Kidney (tissue), 14 donors: ENCODE measurements around the gene PXN. TPM values are rescaled to one million over a fixed set of nuclear protein-coding genes. Genes with fewer than 3 reads are reported as not detected.

Experiments used
- DNase-seq, 5 donors: peaks; one replicate each; pipeline ENCODE4 v3.0.0-alpha.2; 2013 to 2020
- FAIRE-seq: peaks from 2 replicates; lab custom pipeline; 2012; peaks lifted over from hg19 to GRCh38; lab: Jason Lieb, UNC
- H3K27ac ChIP-seq, 2 donors: one replicate each; pipeline ENCODE4 v1.7.0; 2013; ENCODE audit warnings: low read depth in 2 of 2, low read length in 2 of 2, inconsistent platforms in 1 of 2
- H3K27me3 ChIP-seq: one replicate; pipeline ENCODE4 v1.7.1; 2013; ENCODE audit warnings: low read length, inconsistent platforms; ENCODE audit not compliant: control insufficient read depth, insufficient read depth
- H3K36me3 ChIP-seq, 3 donors: one replicate each; pipeline versions ENCODE4 v1.7.0 to v1.7.1; 2013; ENCODE audit warnings: low read length in 3 of 3, control low read depth in 1 of 3, inconsistent platforms in 1 of 3; ENCODE audit not compliant: insufficient read depth in 3 of 3, control insufficient read depth in 2 of 3
- H3K4me1 ChIP-seq, 3 donors: one replicate each; pipeline versions ENCODE4 v1.7.0 to v1.7.1; 2013; ENCODE audit warnings: low read length in 3 of 3, inconsistent platforms in 1 of 3, low read depth in 1 of 3; ENCODE audit not compliant: control insufficient read depth in 2 of 3, insufficient read depth in 2 of 3
- H3K4me3 ChIP-seq, 3 donors: one replicate each; pipeline versions ENCODE4 v1.7.0 to v1.8.1; 2013; ENCODE audit warnings: low read length in 3 of 3, control low read depth in 1 of 3, inconsistent platforms in 1 of 3
- H3K9ac ChIP-seq, 3 donors: one replicate each; pipeline versions ENCODE4 v1.7.0 to v1.7.1; 2013; ENCODE audit warnings: low read length in 3 of 3, control low read depth in 1 of 3, inconsistent platforms in 1 of 3
- H3K9me3 ChIP-seq, 3 donors: one replicate each; pipeline versions ENCODE4 v1.7.0 to v1.7.1; 2013; ENCODE audit warnings: low read length in 3 of 3, control low read depth in 1 of 3, inconsistent platforms in 1 of 3; ENCODE audit not compliant: control insufficient read depth in 2 of 3, insufficient read depth in 1 of 3
- intact Hi-C: fragments of 100-400 bp; cut with DNase I; formaldehyde crosslinking; loops from one replicate; pipeline ENCODE4 v1.11.1; 2022
- polyA plus RNA-seq: library from polyadenylated mRNA; stranded (reverse); fragments of 350-450 nt; fragmentation: Illumina TruSeq; extraction: RNeasy Lipid Tissue Mini Kit (QIAGEN cat#74804); gene quantifications from one replicate; pipeline ENCODE4 v1.2.3, GENCODE V29; 2014; ENCODE audit warnings: low read depth, low replicate concordance; ENCODE audit not compliant: insufficient read depth
- total RNA-seq: library from RNA; stranded (reverse); fragmentation: NEBNext Ultra II Directional; extraction: Animal tissue kit (Norgen Biotek cat#: 25700); gene quantifications from one replicate; pipeline ENCODE4 v1.2.1, GENCODE V29; 2021
- TF ChIP-seq, protein P1 (sequence below): IDR thresholded peaks from 3 replicates; pipeline ENCODE4 v1.5.1; 2012; ENCODE audit warnings: mild to moderate bottlenecking, moderate library complexity, borderline replicate concordance; ENCODE audit not compliant: insufficient read depth; ENCODE audit errors: extremely low read depth
- donor health status: control.
- donor health status: control.
- donor health status: control.
- donor health status: control.
- donor health status: control.
- donor health status: DM: yes; HTN: yes; CAD: no.
- donor health status: Normal renal cell carcinoma (clear cell type).

Gene PXN
- total and polyA plus RNA-seq, 2 donors from 2014 or later, result 57.1 to 133 TPM

DNA sequence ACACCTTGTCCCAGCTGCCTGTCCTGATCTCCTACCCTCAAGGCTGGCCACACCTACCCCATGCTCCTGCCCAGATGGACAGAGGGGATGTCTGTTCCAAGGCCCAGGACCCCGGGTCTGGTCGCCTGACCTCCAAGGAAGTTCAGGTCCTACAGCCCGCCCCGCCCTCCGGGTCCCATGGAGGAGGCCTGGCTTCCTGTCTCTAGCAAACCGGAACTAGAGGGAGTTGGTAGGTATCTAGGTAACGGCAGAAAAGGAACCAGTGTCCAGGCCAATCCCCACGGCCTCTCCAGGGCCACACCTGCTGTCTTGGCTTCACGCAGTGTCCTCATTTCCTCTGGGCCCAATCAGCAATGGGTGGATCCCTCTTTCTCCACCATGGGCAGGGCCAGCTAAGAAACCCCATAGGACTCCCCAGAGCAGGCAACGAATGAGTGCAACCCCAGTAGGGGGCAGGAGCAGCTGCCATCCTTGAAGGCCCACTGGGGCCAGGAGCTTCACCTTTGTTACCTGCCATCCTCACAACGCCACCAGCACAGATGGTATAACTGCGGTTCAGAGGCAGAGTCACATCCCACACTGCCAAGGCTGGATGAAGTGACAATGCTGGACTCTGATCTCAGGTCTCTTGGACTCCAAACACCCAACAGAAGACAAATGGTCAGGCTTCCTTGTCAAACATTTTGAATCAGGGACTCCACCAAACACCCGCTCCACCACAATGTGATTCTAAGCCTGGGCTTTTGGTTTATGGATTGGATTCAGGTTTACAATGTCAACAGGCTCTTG lies 39.5 kb downstream of the PXN start:
- peak overlapping the region in 1 of 3 donors; percentile 0 for H3K4me3 ChIP-seq
- no peak for FAIRE-seq
- TF ChIP-seq, protein P1, sequence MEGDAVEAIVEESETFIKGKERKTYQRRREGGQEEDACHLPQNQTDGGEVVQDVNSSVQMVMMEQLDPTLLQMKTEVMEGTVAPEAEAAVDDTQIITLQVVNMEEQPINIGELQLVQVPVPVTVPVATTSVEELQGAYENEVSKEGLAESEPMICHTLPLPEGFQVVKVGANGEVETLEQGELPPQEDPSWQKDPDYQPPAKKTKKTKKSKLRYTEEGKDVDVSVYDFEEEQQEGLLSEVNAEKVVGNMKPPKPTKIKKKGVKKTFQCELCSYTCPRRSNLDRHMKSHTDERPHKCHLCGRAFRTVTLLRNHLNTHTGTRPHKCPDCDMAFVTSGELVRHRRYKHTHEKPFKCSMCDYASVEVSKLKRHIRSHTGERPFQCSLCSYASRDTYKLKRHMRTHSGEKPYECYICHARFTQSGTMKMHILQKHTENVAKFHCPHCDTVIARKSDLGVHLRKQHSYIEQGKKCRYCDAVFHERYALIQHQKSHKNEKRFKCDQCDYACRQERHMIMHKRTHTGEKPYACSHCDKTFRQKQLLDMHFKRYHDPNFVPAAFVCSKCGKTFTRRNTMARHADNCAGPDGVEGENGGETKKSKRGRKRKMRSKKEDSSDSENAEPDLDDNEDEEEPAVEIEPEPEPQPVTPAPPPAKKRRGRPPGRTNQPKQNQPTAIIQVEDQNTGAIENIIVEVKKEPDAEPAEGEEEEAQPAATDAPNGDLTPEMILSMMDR, result no peak
- H3K36me3 ChIP-seq, result peaks cover 0 to 36% (median 23%) of the 10 kb centered on the region in 3 donors
- peak overlapping the region in 1 of 3 donors; percentile 44 for H3K9ac ChIP-seq
- peak overlapping the region in 1 of 2 donors; percentile 29 for H3K27ac ChIP-seq
- peaks cover 2 to 60% (median 57%) of the 10 kb centered on the region in 3 donors for H3K4me1 ChIP-seq
- intact Hi-C loops, result loop anchor here (5.0 kb wide), 1 partner anchor 36 kb away; no protein-coding TSS in a partner anchor
- peak in 1 of 5 donors; percentile 89 for DNase-seq
- H3K27me3 ChIP-seq, result no peaks in the 10 kb centered on the region
- H3K9me3 ChIP-seq, result no peaks in the 10 kb centered on the region

- Histone ChIP-seq H3K27me3 (no peaks in the 10 kb centered on the region), H3K4me1 (peaks cover 2 to 51% (median 49%) of the 10 kb centered on the region in 3 donors), H3K4me3 (peak overlapping the region in 1 of 3 donors; percentile 0), H3K9ac (peak overlapping the region in 1 of 3 donors; percentile 41), H3K36me3 (peaks cover 0 to 44% (median 30%) of the 10 kb centered on the region in 3 donors), H3K9me3 (no peaks in the 10 kb centered on the region), H3K27ac (peak overlapping the region; percentile 68 to 72)
- intact Hi-C loops, result loop anchor here (5.0 kb wide), 1 partner anchor 37 kb away; no protein-coding TSS in a partner anchor
- FAIRE-seq, result no peak
- DNase-seq, result no peak
- TF ChIP-seq, protein P1, result no peak
Measured at GRCh38 chr12:120225200-120225558, 40.4 kb downstream of the PXN start.

GRCh38 chr12:120224304-120225199 lies 41.0 kb downstream of the PXN start:
- FAIRE-seq (no peak), DNase-seq (peak in 1 of 5 donors; percentile 90)
- Histone ChIP-seq H3K27me3 (no peaks in the 10 kb centered on the region), H3K9ac (no peak overlapping the region), H3K27ac (peak overlapping the region; percentile 68 to 72), H3K9me3 (no peaks in the 10 kb centered on the region), H3K36me3 (peaks cover 0 to 51% (median 32%) of the 10 kb centered on the region in 3 donors), H3K4me1 (peaks cover 2 to 45% (median 43%) of the 10 kb centered on the region in 3 donors), H3K4me3 (peak overlapping the region in 1 of 3 donors; percentile 0)
- intact Hi-C loops, result loop anchor here (5.0 kb wide), 1 partner anchor 38 kb away; no protein-coding TSS in a partner anchor
- TF ChIP-seq, protein P1, result no peak
